Measurements from ENCODE around the gene TMEM258. TPM values are rescaled to one million over a fixed set of nuclear protein-coding genes. Genes with fewer than 3 reads are reported as not detected.

The TMEM258 gene
- total and polyA plus RNA-seq, 10 of the 15 experiments (the other 5 are each of a cell fraction or from before 2014, with no cell fraction given): 160 to 840 (median 326) TPM

DNA sequence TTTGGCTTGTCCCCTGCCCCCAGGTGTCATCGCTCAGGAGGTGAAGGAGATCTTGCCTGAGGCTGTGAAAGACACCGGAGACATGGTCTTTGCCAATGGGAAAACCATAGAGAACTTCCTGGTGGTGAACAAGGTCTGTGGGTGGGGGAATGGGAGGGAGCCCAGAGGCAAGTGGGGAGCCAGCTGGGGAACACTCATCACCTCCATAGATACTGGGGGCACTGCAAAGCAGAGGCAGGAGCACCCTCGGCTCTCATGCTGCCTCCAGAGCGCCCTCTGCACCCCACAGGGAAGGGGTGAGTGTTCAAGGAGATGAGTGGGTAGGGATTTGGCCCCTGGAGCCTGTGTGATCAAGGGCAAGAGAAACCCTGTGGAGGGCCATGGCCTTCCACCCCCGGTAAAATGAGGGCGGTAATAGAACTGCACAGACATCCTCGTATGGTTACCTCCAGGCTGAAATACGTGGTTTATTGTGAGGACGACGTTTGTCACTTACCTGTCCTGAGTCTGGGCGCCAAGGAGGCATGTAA lies 14.0 kb downstream of the TMEM258 start:
- ATAC-seq: no peak
- RAD21 ChIA-PET (ENCODE audit: unreplicated experiment): interaction anchor here (1.7 kb wide), 1 partner anchor 31 kb away, joined by 4 read pairs; no protein-coding TSS in a partner anchor
- SMC1A ChIA-PET (ENCODE audit: uncharacterized antibody, unreplicated experiment): no interaction called here

More for the DNA sequence above, 14.0 kb downstream of the TMEM258 start:
- Histone ChIP-seq H3K9me3 (replicated peaks; ENCODE audit: control insufficient read depth, insufficient read depth, low read length) (no peaks in the 10 kb centered on the region), H3K4me3 (no peak overlapping the region), H3K27ac (ENCODE audit: control insufficient read depth, insufficient read depth) (no peak overlapping the region), H3K4me1 (ENCODE audit: control insufficient read depth, insufficient read depth, low read length) (no peaks in the 10 kb centered on the region; the same call in 1 of the 2 replicates), H4K20me1 (ENCODE audit: control insufficient read depth, insufficient read depth) (no peaks in the 10 kb centered on the region), H3K36me3 (ENCODE audit: control insufficient read depth in 2 of 2, insufficient read depth in 2 of 2, low read length in 1 of 2) (no peaks in the 10 kb centered on the region; a peak in 1 of 4 replicates), H3K4me2 (ENCODE audit: control insufficient read depth, insufficient read depth) (no peak overlapping the region), H3K9ac (ENCODE audit: control insufficient read depth, insufficient read depth, low read length) (no peak overlapping the region), H3K27me3 (replicated peaks in 1 of 2; ENCODE audit: control insufficient read depth in 2 of 2, insufficient read depth in 2 of 2, low read length in 1 of 2) (no peaks in the 10 kb centered on the region), H3K79me2 (ENCODE audit: control insufficient read depth, insufficient read depth, low read length) (no peaks in the 10 kb centered on the region), H2AFZ (ENCODE audit: control insufficient read depth, low read depth, low read length) (no peak overlapping the region)
- FAIRE-seq (no peak), DNase-seq (ENCODE audit: low read depth, low spot score) (no peak)
- 63% methylated on average over 11 of the region's 11 CpGs for WGBS (ENCODE audit: insufficient coverage, insufficient replicate concordance, low lambda C conversion rate, missing lambda C conversion rate)
- no peak for TF ChIP-seq EED (IDR thresholded peaks at IDR 0.05; ENCODE audit: low read depth)
- TF ChIP-seq BMI1 (IDR thresholded peaks at IDR 0.05; ENCODE audit: borderline replicate concordance): no peak
- no peak for TF ChIP-seq POLR2AphosphoS2 (IDR thresholded peaks at IDR 0.05; ENCODE audit: low read depth, low read length)
- TF ChIP-seq, protein P1, sequence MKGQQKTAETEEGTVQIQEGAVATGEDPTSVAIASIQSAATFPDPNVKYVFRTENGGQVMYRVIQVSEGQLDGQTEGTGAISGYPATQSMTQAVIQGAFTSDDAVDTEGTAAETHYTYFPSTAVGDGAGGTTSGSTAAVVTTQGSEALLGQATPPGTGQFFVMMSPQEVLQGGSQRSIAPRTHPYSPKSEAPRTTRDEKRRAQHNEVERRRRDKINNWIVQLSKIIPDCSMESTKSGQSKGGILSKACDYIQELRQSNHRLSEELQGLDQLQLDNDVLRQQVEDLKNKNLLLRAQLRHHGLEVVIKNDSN (IDR thresholded peaks at IDR 0.05; ENCODE audit: borderline replicate concordance, extremely low read length, insufficient read depth, low read depth, low read length): no peak
- TF ChIP-seq, protein P2, sequence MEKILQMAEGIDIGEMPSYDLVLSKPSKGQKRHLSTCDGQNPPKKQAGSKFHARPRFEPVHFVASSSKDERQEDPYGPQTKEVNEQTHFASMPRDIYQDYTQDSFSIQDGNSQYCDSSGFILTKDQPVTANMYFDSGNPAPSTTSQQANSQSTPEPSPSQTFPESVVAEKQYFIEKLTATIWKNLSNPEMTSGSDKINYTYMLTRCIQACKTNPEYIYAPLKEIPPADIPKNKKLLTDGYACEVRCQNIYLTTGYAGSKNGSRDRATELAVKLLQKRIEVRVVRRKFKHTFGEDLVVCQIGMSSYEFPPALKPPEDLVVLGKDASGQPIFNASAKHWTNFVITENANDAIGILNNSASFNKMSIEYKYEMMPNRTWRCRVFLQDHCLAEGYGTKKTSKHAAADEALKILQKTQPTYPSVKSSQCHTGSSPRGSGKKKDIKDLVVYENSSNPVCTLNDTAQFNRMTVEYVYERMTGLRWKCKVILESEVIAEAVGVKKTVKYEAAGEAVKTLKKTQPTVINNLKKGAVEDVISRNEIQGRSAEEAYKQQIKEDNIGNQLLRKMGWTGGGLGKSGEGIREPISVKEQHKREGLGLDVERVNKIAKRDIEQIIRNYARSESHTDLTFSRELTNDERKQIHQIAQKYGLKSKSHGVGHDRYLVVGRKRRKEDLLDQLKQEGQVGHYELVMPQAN (conservative IDR thresholded peaks at IDR 0.05): no peak
- no peak for TF ChIP-seq SMARCA5 (IDR thresholded peaks at IDR 0.05)
- no peak for TF ChIP-seq STAT1 (conservative IDR thresholded peaks at IDR 0.05)
- TF ChIP-seq NRF1 (conservative IDR thresholded peaks at IDR 0.05; ENCODE audit: low read depth, low read length): no peak
- no peak for TF ChIP-seq RAD21 (IDR thresholded peaks at IDR 0.05; ENCODE audit: insufficient read depth, low read depth, low read length)
- TF ChIP-seq, protein P3, sequence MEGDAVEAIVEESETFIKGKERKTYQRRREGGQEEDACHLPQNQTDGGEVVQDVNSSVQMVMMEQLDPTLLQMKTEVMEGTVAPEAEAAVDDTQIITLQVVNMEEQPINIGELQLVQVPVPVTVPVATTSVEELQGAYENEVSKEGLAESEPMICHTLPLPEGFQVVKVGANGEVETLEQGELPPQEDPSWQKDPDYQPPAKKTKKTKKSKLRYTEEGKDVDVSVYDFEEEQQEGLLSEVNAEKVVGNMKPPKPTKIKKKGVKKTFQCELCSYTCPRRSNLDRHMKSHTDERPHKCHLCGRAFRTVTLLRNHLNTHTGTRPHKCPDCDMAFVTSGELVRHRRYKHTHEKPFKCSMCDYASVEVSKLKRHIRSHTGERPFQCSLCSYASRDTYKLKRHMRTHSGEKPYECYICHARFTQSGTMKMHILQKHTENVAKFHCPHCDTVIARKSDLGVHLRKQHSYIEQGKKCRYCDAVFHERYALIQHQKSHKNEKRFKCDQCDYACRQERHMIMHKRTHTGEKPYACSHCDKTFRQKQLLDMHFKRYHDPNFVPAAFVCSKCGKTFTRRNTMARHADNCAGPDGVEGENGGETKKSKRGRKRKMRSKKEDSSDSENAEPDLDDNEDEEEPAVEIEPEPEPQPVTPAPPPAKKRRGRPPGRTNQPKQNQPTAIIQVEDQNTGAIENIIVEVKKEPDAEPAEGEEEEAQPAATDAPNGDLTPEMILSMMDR (IDR thresholded peaks at IDR 0.05 in 2 of 3, conservative IDR thresholded peaks at IDR 0.05 in 1 of 3; ENCODE audit: control insufficient read depth in 2 of 3, extremely low read depth in 1 of 3, insufficient read depth in 1 of 3, low read depth in 3 of 3, low read length in 3 of 3): no peak
- no peak for TF ChIP-seq EZH2 (IDR thresholded peaks at IDR 0.05; ENCODE audit: borderline replicate concordance, control insufficient read depth, low read depth, low read length)
- no peak for TF ChIP-seq SUPT20H (IDR thresholded peaks at IDR 0.05; ENCODE audit: borderline replicate concordance, control insufficient read depth, low read depth, low read length)
- TF ChIP-seq JUND (IDR thresholded peaks at IDR 0.05; ENCODE audit: low read depth, low read length): no peak
- TF ChIP-seq IKZF2 (IDR thresholded peaks at IDR 0.05): no peak
- TF ChIP-seq, protein P4, sequence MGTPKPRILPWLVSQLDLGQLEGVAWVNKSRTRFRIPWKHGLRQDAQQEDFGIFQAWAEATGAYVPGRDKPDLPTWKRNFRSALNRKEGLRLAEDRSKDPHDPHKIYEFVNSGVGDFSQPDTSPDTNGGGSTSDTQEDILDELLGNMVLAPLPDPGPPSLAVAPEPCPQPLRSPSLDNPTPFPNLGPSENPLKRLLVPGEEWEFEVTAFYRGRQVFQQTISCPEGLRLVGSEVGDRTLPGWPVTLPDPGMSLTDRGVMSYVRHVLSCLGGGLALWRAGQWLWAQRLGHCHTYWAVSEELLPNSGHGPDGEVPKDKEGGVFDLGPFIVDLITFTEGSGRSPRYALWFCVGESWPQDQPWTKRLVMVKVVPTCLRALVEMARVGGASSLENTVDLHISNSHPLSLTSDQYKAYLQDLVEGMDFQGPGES (IDR thresholded peaks at IDR 0.05): no peak
- TF ChIP-seq ATF7 (IDR thresholded peaks at IDR 0.05; ENCODE audit: low read depth): no peak
- TF ChIP-seq FOXM1 (IDR thresholded peaks at IDR 0.05; ENCODE audit: low read depth, low read length): no peak
- intact Hi-C loops (cut with micrococcal nuclease; ENCODE audit: unreplicated experiment): no loop called here
- CTCF ChIA-PET: interaction anchor here (0.6 to 7.5 kb wide), 4 partner anchors 9 to 30 kb away, joined by 3 to 88 read pairs (median 4); no protein-coding TSS in a partner anchor
- in situ Hi-C loops (cut with MboI): no loop called here
- POLR2A ChIA-PET: no interaction called here
- no TSS peak for BruUV-seq (replicated peaks)

Data from GM12878 (cell line).